ENCODE measurements around the gene CRIM1. TPM values are rescaled to one million over a fixed set of nuclear protein-coding genes. Genes with fewer than 3 reads are reported as not detected.

CRIM1 gene
- total and polyA plus RNA-seq, 2 of the 8 experiments (the other 6 are each of a cell fraction or from before 2014, with no cell fraction given): 9.4 to 28.4 TPM

GRCh38 chr2:36478999-36479398 is 123.4 kb downstream of the CRIM1 start:
- Histone ChIP-seq H4K8ac (ENCODE audit: extremely low read depth, insufficient read depth, low read length) (no peak overlapping the region), H3K27me3 (replicated peaks in 1 of 4; ENCODE audit: control insufficient read depth in 3 of 4, extremely low read depth in 1 of 4, insufficient read depth in 3 of 4, low read length in 3 of 4) (no peaks in the 10 kb centered on the region), H3K18ac (ENCODE audit: extremely low read depth, low read length) (no peak overlapping the region), H2BK12ac (ENCODE audit: low read depth, low read length) (no peak overlapping the region), H3K4me3 (ENCODE audit: extremely low read depth in 1 of 4, insufficient read depth in 2 of 4, low read depth in 3 of 4, low read length in 4 of 4) (no peak overlapping the region), H4K20me1 (replicated peaks in 1 of 2; ENCODE audit: control insufficient read depth in 1 of 2, insufficient read depth in 2 of 2, low read length in 2 of 2) (peaks cover 0 to 2% of the 10 kb centered on the region in 2 experiments), H3K4me2 (ENCODE audit: insufficient read depth in 1 of 2, low read depth in 2 of 2, low read length in 2 of 2) (no peak overlapping the region), H2BK15ac (ENCODE audit: low read length) (no peak overlapping the region), H3K23ac (ENCODE audit: insufficient read length) (no peak overlapping the region), H3K4ac (replicated peaks; ENCODE audit: insufficient read length, low read depth, low read length) (no peak overlapping the region), H3K27ac (ENCODE audit: low read depth, low read length) (no peak overlapping the region), H3K4me1 (replicated peaks in 1 of 4; ENCODE audit: control insufficient read depth in 3 of 4, insufficient read depth in 4 of 4, low read length in 3 of 4) (peaks cover 0 to 4% (median 2%) of the 10 kb centered on the region in 4 experiments; a peak in 3 of 7 replicates), H4K5ac (ENCODE audit: insufficient read length, low read depth, low read length) (no peak overlapping the region), H3K79me1 (ENCODE audit: low read depth, low read length) (no peaks in the 10 kb centered on the region; the same call in 1 of the 2 replicates), H3K9me3 (ENCODE audit: insufficient read depth in 2 of 2, low read depth in 1 of 2, low read length in 1 of 2) (peaks cover 6 to 13% of the 10 kb centered on the region in 2 experiments; a peak in 3 of 4 replicates), H4K91ac (replicated peaks; ENCODE audit: insufficient read length, low read length) (no peak overlapping the region), H2BK20ac (ENCODE audit: low read length) (no peak overlapping the region), H3K23me2 (ENCODE audit: low read depth, low read length) (no peaks in the 10 kb centered on the region), H3K56ac (replicated peaks; ENCODE audit: insufficient read length, low read depth, low read length) (no peak overlapping the region), H3K9ac (replicated peaks in 1 of 4; ENCODE audit: extremely low read depth in 1 of 4, low read depth in 3 of 4, low read length in 3 of 4) (no peak overlapping the region), H2BK120ac (replicated peaks; ENCODE audit: low read depth, low read length) (no peak overlapping the region), H2BK5ac (ENCODE audit: low read depth, low read length) (no peak overlapping the region), H2AK5ac (ENCODE audit: low read depth, low read length) (no peak overlapping the region), H3K14ac (ENCODE audit: insufficient read length) (no peak overlapping the region), H3K79me2 (ENCODE audit: control insufficient read depth in 1 of 2, insufficient read depth in 2 of 2, low read length in 2 of 2) (peaks cover 0 to 14% of the 10 kb centered on the region in 2 experiments; a peak in 2 of 4 replicates), H3K36me3 (ENCODE audit: control insufficient read depth in 2 of 4, insufficient read depth in 4 of 4, low read length in 3 of 4) (peaks cover 3 to 58% (median 42%) of the 10 kb centered on the region in 4 experiments), H2AFZ (ENCODE audit: low read length) (no peak overlapping the region)
- 92% methylated on average over 4 of the region's 4 CpGs; no CpG with 5 or more reads in 1 of the 2 experiments for WGBS, 2 experiments (ENCODE audit: extremely low coverage in 1 of 2, insufficient coverage in 1 of 2, insufficient read length in 1 of 2, insufficient replicate concordance in 2 of 2, low coverage in 1 of 2, low lambda C conversion rate in 2 of 2, missing lambda C conversion rate in 1 of 2)
- DNase-seq (ENCODE audit: low read depth in 1 of 2, low spot score in 2 of 2) (no peak), FAIRE-seq (no peak)
- CTCF ChIA-PET (ENCODE audit: partially characterized antibody): interaction anchor here (0.6 to 1.1 kb wide), 3 partner anchors 10 to 125 kb away, joined by 3 read pairs; no protein-coding TSS in a partner anchor
- POLR2A ChIA-PET (ENCODE audit: partially characterized antibody): interaction anchor here (1.1 kb wide), 1 partner anchor 10 kb away, joined by 3 read pairs; no protein-coding TSS in a partner anchor
- no peak for TF ChIP-seq JUND (IDR thresholded peaks at IDR 0.05; ENCODE audit: low read length)
- TF ChIP-seq CHD2 (IDR thresholded peaks at IDR 0.05; ENCODE audit: low read length): no peak
- TF ChIP-seq, protein P1, sequence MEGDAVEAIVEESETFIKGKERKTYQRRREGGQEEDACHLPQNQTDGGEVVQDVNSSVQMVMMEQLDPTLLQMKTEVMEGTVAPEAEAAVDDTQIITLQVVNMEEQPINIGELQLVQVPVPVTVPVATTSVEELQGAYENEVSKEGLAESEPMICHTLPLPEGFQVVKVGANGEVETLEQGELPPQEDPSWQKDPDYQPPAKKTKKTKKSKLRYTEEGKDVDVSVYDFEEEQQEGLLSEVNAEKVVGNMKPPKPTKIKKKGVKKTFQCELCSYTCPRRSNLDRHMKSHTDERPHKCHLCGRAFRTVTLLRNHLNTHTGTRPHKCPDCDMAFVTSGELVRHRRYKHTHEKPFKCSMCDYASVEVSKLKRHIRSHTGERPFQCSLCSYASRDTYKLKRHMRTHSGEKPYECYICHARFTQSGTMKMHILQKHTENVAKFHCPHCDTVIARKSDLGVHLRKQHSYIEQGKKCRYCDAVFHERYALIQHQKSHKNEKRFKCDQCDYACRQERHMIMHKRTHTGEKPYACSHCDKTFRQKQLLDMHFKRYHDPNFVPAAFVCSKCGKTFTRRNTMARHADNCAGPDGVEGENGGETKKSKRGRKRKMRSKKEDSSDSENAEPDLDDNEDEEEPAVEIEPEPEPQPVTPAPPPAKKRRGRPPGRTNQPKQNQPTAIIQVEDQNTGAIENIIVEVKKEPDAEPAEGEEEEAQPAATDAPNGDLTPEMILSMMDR (IDR thresholded peaks at IDR 0.05; ENCODE audit: control extremely low read depth in 1 of 3, insufficient read depth in 1 of 3, low read depth in 1 of 3, low read length in 3 of 3): no peak
- no peak for TF ChIP-seq HDAC2 (IDR thresholded peaks at IDR 0.05; ENCODE audit: borderline replicate concordance in 1 of 2, low read depth in 2 of 2, low read length in 2 of 2)
- no peak for TF ChIP-seq ASH2L (IDR thresholded peaks at IDR 0.05; ENCODE audit: low read length)
- TF ChIP-seq ATF3 (IDR thresholded peaks at IDR 0.05; ENCODE audit: insufficient read depth, low read depth, low read length): no peak
- TF ChIP-seq KDM1A (IDR thresholded peaks at IDR 0.05; ENCODE audit: borderline replicate concordance, low read length): no peak
- no peak for TF ChIP-seq TBP (IDR thresholded peaks at IDR 0.05; ENCODE audit: low read depth, low read length)
- TF ChIP-seq GTF2F1 (IDR thresholded peaks at IDR 0.05; ENCODE audit: borderline replicate concordance, low read depth, low read length): no peak
- no peak for TF ChIP-seq RFX5 (IDR thresholded peaks at IDR 0.05; ENCODE audit: borderline replicate concordance, low read depth, low read length)
